ENCODE data around the gene BRD9.

DNA sequence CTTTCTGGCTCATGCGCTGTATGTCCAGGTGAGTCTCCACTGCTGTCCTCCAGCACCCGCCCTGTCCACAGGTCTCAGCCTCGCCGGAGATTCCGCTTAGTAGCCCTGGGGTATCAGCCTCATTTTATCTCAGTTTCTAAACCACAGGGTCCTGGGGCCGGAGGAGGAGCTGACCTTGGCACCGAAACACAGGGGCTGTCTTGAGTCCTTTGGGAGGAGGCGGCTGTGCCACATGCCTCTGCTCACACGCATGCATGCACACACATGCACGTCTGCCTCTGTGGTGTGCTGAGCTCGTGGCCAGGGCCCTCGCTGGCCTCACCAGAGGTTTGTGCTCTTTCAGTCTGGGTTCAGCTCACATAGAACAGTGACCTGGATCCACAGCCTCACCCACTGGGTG lies 23.3 kb upstream of the BRD9 start:
- TF ChIP-seq POLR2AphosphoS5 (IDR thresholded peaks at IDR 0.05; ENCODE audit: insufficient read depth, low read depth, low read length) (no peak), CTCF (IDR thresholded peaks at IDR 0.05; ENCODE audit: extremely low read depth in 1 of 2, insufficient read depth in 1 of 2, low read depth in 1 of 2, low read length in 2 of 2) (no peak), EZH2 (IDR thresholded peaks at IDR 0.05; ENCODE audit: borderline replicate concordance, low read depth, low read length, severe bottlenecking) (no peak), POLR2A (IDR thresholded peaks at IDR 0.05; ENCODE audit: low read depth, low read length) (no peak), MAX (IDR thresholded peaks at IDR 0.05; ENCODE audit: insufficient read depth, insufficient read length) (no peak)

Data from endothelial cell of umbilical vein (primary cell).